IMR-90 (cell line): ENCODE results near the gene RAPGEF2.
"Not testable (repeated sequence)": the region's sequence is repeated elsewhere in the genome, so short reads cannot be mapped to it uniquely, and the experiment has no call there.

Experiments
- POLR2A ChIP-seq: IDR thresholded peaks from 2 replicates; pipeline ENCODE4 v1.6.1; 2012; ENCODE audit warnings: mild to moderate bottlenecking, low read depth, low read length
- RAD21 ChIP-seq: IDR thresholded peaks from 2 replicates; pipeline ENCODE4 v1.6.1; 2012; ENCODE audit warnings: low read length, improper control_type of control experiment

DNA sequence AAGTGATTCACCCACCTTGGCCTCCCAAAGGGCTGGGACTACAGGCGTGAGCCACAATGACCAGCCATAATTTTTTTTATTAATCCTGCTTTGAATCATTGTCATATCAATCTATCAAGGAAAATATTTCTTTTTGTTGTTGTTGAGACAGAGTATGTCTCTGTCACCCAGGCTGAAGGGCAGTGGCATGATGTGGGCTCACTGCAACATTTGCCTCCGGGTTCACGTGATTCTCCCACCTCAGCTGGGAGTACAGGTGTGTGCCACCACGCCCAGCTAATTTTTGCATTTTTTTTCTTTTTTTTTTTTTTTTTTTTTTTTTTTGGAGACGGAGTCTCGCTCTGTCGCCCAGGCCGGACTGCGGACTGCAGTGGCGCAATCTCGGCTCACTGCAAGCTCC lies 8.7 kb upstream of the RAPGEF2 start:
- not testable (repeated sequence) for TF ChIP-seq RAD21, POLR2A
